Measurements from ENCODE around the gene PACRG. TPM values are rescaled to one million over a fixed set of nuclear protein-coding genes. Genes with fewer than 3 reads are reported as not detected.

Gene PACRG
- polyA plus RNA-seq, 3 donors = not detected

DNA sequence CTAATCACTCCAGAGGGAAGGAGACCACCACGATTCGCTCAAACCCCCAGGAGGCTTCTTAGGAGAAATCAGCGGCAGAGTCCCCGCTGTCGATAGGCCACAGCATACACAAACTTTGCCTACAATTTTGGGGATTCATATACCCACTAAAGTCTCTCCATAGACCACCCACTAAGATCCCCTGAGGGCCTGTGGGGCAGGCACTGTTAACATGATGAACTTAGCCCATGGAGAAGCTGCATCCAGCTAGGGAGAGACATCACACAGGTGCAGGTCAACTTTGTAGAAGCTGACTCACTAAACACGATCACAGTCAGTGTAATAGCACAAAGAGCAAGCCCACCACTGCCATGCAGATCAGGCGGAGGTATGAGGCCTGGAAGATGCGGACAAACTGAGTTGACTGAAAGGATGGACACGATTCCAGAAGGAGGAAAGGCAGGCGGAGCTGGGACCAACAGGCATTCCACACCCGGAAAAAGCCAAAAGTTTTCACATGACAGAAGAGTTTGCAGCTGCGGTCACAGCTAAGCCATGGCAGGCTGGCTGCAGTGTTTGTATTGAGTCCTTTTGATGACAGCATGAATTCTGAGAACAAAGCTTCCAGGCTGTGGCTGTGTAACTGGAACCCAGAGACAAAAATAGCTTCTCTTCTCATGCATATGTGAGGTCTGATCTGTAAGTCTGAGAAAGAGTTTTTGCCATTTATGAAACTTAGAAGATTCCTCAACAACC lies 611.1 kb downstream of the PACRG start:
- Mint-ChIP-seq H3K4me1 (peaks cover 22% of the 10 kb centered on the region), H3K27me3 (ENCODE audit: low read depth in 3 of 3) (peaks cover 4 to 14% (median 8%) of the 10 kb centered on the region in 3 donors), H3K36me3 (no peaks in the 10 kb centered on the region), H3K4me3 (no peak overlapping the region), H3K27ac (peak overlapping the region in 2 of 7 donors; percentile 13 to 50), H3K9me3 (peaks cover 0 to 3% (median 0%) of the 10 kb centered on the region in 7 donors)
- no peak overlapping the region for H3K9ac ChIP-seq (ENCODE audit: insufficient read depth, low read length, poor library complexity, severe bottlenecking)
- peaks cover 9 to 18% of the 10 kb centered on the region in 2 donors for H3K4me1 ChIP-seq (ENCODE audit: control insufficient read depth in 1 of 2, insufficient read depth in 2 of 2, low read length in 2 of 2)
- no peaks in the 10 kb centered on the region for H3K79me2 ChIP-seq (ENCODE audit: insufficient read depth, low read length)
- H3K4me2 ChIP-seq (replicated peaks; ENCODE audit: extremely low read depth, low read length, poor library complexity, severe bottlenecking) = no peak overlapping the region
- H2AFZ ChIP-seq (ENCODE audit: insufficient read depth, low read depth, low read length, poor library complexity, severe bottlenecking) = no peak overlapping the region
- no peak for DNase-seq
- H3K27ac ChIP-seq (ENCODE audit: low read depth in 1 of 2, low read length in 2 of 2) = no peak overlapping the region
- no peaks in the 10 kb centered on the region for H3K36me3 ChIP-seq (replicated peaks in 1 of 2; ENCODE audit: control insufficient read depth in 1 of 2, insufficient read depth in 2 of 2, low read length in 2 of 2)
- TF ChIP-seq, protein P1, sequence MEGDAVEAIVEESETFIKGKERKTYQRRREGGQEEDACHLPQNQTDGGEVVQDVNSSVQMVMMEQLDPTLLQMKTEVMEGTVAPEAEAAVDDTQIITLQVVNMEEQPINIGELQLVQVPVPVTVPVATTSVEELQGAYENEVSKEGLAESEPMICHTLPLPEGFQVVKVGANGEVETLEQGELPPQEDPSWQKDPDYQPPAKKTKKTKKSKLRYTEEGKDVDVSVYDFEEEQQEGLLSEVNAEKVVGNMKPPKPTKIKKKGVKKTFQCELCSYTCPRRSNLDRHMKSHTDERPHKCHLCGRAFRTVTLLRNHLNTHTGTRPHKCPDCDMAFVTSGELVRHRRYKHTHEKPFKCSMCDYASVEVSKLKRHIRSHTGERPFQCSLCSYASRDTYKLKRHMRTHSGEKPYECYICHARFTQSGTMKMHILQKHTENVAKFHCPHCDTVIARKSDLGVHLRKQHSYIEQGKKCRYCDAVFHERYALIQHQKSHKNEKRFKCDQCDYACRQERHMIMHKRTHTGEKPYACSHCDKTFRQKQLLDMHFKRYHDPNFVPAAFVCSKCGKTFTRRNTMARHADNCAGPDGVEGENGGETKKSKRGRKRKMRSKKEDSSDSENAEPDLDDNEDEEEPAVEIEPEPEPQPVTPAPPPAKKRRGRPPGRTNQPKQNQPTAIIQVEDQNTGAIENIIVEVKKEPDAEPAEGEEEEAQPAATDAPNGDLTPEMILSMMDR (IDR thresholded peaks at IDR 0.05) = no peak
- intact Hi-C loops (cut with micrococcal nuclease) = no loop called here
- no peaks in the 10 kb centered on the region for H3K9me3 ChIP-seq (replicated peaks in 1 of 2; ENCODE audit: control insufficient read depth in 1 of 2, insufficient read depth in 1 of 2, low read length in 2 of 2)
- H4K20me1 ChIP-seq (ENCODE audit: insufficient read depth, low read length) = no peaks in the 10 kb centered on the region
- 97% methylated on average over 7 of the region's 12 CpGs for WGBS (ENCODE audit: insufficient coverage)
- no peaks in the 10 kb centered on the region for H3K27me3 ChIP-seq (ENCODE audit: control insufficient read depth in 2 of 2, insufficient read depth in 2 of 2, low read length in 2 of 2)
- no peak overlapping the region for H3K4me3 ChIP-seq (replicated peaks in 1 of 3; ENCODE audit: low read depth in 2 of 3, low read length in 3 of 3)

DNA sequence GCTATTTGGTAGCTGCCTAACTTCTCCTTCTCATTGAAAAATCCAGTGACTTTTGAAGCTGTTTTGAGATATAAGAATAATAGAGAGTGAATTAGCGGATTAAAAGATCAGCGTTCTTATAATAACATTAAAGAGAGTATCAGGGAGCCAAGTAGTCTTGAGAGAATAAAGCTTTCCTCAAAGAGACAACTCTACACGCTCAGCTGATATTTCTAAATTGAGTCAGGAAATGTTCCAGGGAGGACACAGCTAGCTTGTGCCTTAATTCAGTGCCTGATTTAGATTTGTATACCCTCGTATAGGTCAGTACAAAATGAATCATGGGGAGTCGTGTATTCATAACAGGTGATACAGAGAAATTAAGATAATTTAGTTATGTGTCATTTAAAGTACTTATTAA lies 611.7 kb downstream of the PACRG start:
- H3K27me3 Mint-ChIP-seq (ENCODE audit: low read depth in 3 of 3) = peaks cover 4 to 14% (median 8%) of the 10 kb centered on the region in 3 donors
- Histone ChIP-seq H3K27ac (ENCODE audit: low read depth in 1 of 2, low read length in 2 of 2) (no peak overlapping the region), H3K9ac (ENCODE audit: insufficient read depth, low read length, poor library complexity, severe bottlenecking) (no peak overlapping the region), H3K79me2 (ENCODE audit: insufficient read depth, low read length) (no peaks in the 10 kb centered on the region), H3K4me1 (ENCODE audit: control insufficient read depth in 1 of 2, insufficient read depth in 2 of 2, low read length in 2 of 2) (peaks cover 12 to 19% of the 10 kb centered on the region in 2 donors), H3K9me3 (replicated peaks in 1 of 2; ENCODE audit: control insufficient read depth in 1 of 2, insufficient read depth in 1 of 2, low read length in 2 of 2) (no peaks in the 10 kb centered on the region), H3K27me3 (ENCODE audit: control insufficient read depth in 2 of 2, insufficient read depth in 2 of 2, low read length in 2 of 2) (no peaks in the 10 kb centered on the region), H3K4me3 (replicated peaks in 1 of 3; ENCODE audit: low read depth in 2 of 3, low read length in 3 of 3) (no peak overlapping the region), H4K20me1 (ENCODE audit: insufficient read depth, low read length) (no peaks in the 10 kb centered on the region), H2AFZ (ENCODE audit: insufficient read depth, low read depth, low read length, poor library complexity, severe bottlenecking) (no peak overlapping the region), H3K4me2 (replicated peaks; ENCODE audit: extremely low read depth, low read length, poor library complexity, severe bottlenecking) (no peak overlapping the region), H3K36me3 (replicated peaks in 1 of 2; ENCODE audit: control insufficient read depth in 1 of 2, insufficient read depth in 2 of 2, low read length in 2 of 2) (no peaks in the 10 kb centered on the region)
- no peak for DNase-seq
- H3K36me3 Mint-ChIP-seq = no peaks in the 10 kb centered on the region
- peaks cover 0 to 3% (median 0%) of the 10 kb centered on the region in 7 donors for H3K9me3 Mint-ChIP-seq
- TF ChIP-seq, protein P1 (IDR thresholded peaks at IDR 0.05) = no peak
- peaks cover 20% of the 10 kb centered on the region for H3K4me1 Mint-ChIP-seq
- intact Hi-C loops (cut with micrococcal nuclease) = no loop called here
- no peak overlapping the region for H3K4me3 Mint-ChIP-seq
- H3K27ac Mint-ChIP-seq = no peak overlapping the region
- WGBS (ENCODE audit: insufficient coverage) = 83% methylated on average over 1 of the region's 5 CpGs
